GM23248 (cell line): ENCODE data around the gene P2RX1. TPM values are rescaled to one million over a fixed set of nuclear protein-coding genes. Genes with fewer than 3 reads are reported as not detected.

Source experiments
- DNase-seq: peaks from one replicate; pipeline ENCODE4 v3.0.0-alpha.2; 2015
- H2AFZ ChIP-seq: fragments of 200-600 bp; sonication (generic); 2 replicates; pipeline ENCODE4 v1.6.1; 2016; ENCODE audit warnings: antibody characterized with exemption
- H3F3A ChIP-seq: fragments of 200-600 bp; sonication (generic); 2 replicates; pipeline ENCODE4 v1.6.1; 2016; ENCODE audit warnings: mild to moderate bottlenecking, antibody characterized with exemption, mixed run types; ENCODE audit not compliant: insufficient read depth
- H3K27ac ChIP-seq: fragments of 200-600 bp; sonication (generic); 2 replicates; pipeline ENCODE4 v1.5.1; 2016; ENCODE audit warnings: mild to moderate bottlenecking
- H3K27me3 ChIP-seq: fragments of 200-600 bp; sonication (generic); replicated peaks from 2 replicates; pipeline ENCODE4 v1.6.1; 2016; ENCODE audit warnings: mild to moderate bottlenecking; ENCODE audit not compliant: insufficient read depth
- H3K36me3 ChIP-seq: fragments of 200-600 bp; sonication (generic); 2 replicates; pipeline ENCODE4 v1.6.1; 2016; ENCODE audit warnings: low read depth, mild to moderate bottlenecking
- H3K4me1 ChIP-seq: fragments of 200-600 bp; sonication (generic); 2 replicates; pipeline ENCODE4 v1.6.1; 2016; ENCODE audit warnings: mild to moderate bottlenecking; ENCODE audit not compliant: insufficient read depth
- H3K4me2 ChIP-seq: fragments of 200-600 bp; sonication (generic); one replicate; pipeline ENCODE4 v1.6.1; 2016; ENCODE audit warnings: mild to moderate bottlenecking; ENCODE audit not compliant: unreplicated experiment
- H3K4me3 ChIP-seq: fragments of 200-600 bp; sonication (generic); 2 replicates; pipeline ENCODE4 v1.5.1; 2016; ENCODE audit warnings: mild to moderate bottlenecking
- H3K79me2 ChIP-seq: fragments of 200-600 bp; sonication (generic); 2 replicates; pipeline ENCODE4 v1.6.1; 2016; ENCODE audit warnings: mild to moderate bottlenecking; ENCODE audit not compliant: insufficient read depth
- H3K9ac ChIP-seq: fragments of 200-600 bp; sonication (generic); 2 replicates; pipeline ENCODE4 v1.6.1; 2016; ENCODE audit warnings: mild to moderate bottlenecking
- H3K9me2 ChIP-seq: fragments of 200-600 bp; sonication (generic); 2 replicates; pipeline ENCODE4 v1.6.1; 2016; ENCODE audit warnings: mixed run types, mild to moderate bottlenecking, moderate library complexity; ENCODE audit not compliant: insufficient read depth
- H3K9me3 ChIP-seq: fragments of 200-600 bp; sonication (generic); one replicate; pipeline ENCODE4 v1.6.1; 2017; ENCODE audit warnings: low read depth
- H4K20me1 ChIP-seq: fragments of 200-600 bp; sonication (generic); 2 replicates; pipeline ENCODE4 v1.6.0; 2016; ENCODE audit not compliant: insufficient read depth
- EZH2 ChIP-seq: fragments of 200-600 bp; sonication (generic); IDR thresholded peaks from 2 replicates; pipeline ENCODE4 v1.6.1; 2018; ENCODE audit warnings: antibody characterized with exemption, mild to moderate bottlenecking; ENCODE audit not compliant: insufficient read depth, poor library complexity, severe bottlenecking
- EZH2phosphoT487 ChIP-seq: fragments of 200-600 bp; sonication (generic); IDR thresholded peaks from 2 replicates; pipeline ENCODE4 v1.6.1; 2018; ENCODE audit warnings: antibody characterized with exemption, moderate library complexity, mild to moderate bottlenecking, low read depth; ENCODE audit not compliant: insufficient read depth
- WGBS, 2 experiments: methylation state at CpG; one replicate each; pipeline ENCODE4 v1.1.6; 2015 to 2017; ENCODE audit warnings: low lambda C conversion rate in 2 of 2, low coverage in 1 of 2; ENCODE audit errors: missing lambda C conversion rate in 2 of 2; 5-methylcytosine and 5-hydroxymethylcytosine counted together
- in situ Hi-C: fragments of 300-500 bp; cut with MboI; formaldehyde crosslinking; loops from 2 replicates; pipeline ENCODE4 v1.15.0; 2020
- polyA plus RNA-seq: library from polyadenylated mRNA; unstranded; fragments of >200 nt; fragmentation: Nextera tagmentation; extraction: Ambion mirVana; gene quantifications from 2 replicates; pipeline ENCODE4 v1.2.1, GENCODE V29; 2016
- total RNA-seq: library from RNA; depleted of rRNA; stranded (reverse); fragments of >200 nt; shearing (Covaris generic); gene quantifications from 2 replicates; pipeline ENCODE4 v1.2.3, GENCODE V29; 2014

P2RX1 gene
- total and polyA plus RNA-seq, 2 experiments from 2014 or later = not detected

- peaks cover 6% of the 10 kb centered on the region for H3K4me1 ChIP-seq
- no peaks in the 10 kb centered on the region for H4K20me1 ChIP-seq
- H3K36me3 ChIP-seq = no peaks in the 10 kb centered on the region
- WGBS, 2 experiments = 58 to 75% methylated on average over 14 to 15 of the region's 15 CpGs
- H3K9me3 ChIP-seq = no peaks in the 10 kb centered on the region
- no peak overlapping the region for H3K4me3 ChIP-seq
- no peak overlapping the region for H3K9ac ChIP-seq
- in situ Hi-C loops = no loop called here
- H3F3A ChIP-seq = peaks cover 5% of the 10 kb centered on the region
- H3K27ac ChIP-seq = no peak overlapping the region
- no peaks in the 10 kb centered on the region for H3K27me3 ChIP-seq
- no peak for DNase-seq
- no peak overlapping the region for H2AFZ ChIP-seq
- H3K4me2 ChIP-seq = no peak overlapping the region
- no peaks in the 10 kb centered on the region for H3K79me2 ChIP-seq
- no peak for TF ChIP-seq EZH2phosphoT487
- TF ChIP-seq EZH2 = no peak
- H3K9me2 ChIP-seq = no peaks in the 10 kb centered on the region
Measured at GRCh38 chr17:3896108-3896967, 19.9 kb downstream of the P2RX1 start.

- no peak overlapping the region for H3K4me3 ChIP-seq
- H3K9me2 ChIP-seq = no peaks in the 10 kb centered on the region
- no peak for DNase-seq
- no peaks in the 10 kb centered on the region for H3K79me2 ChIP-seq
- H3K27ac ChIP-seq = no peak overlapping the region
- H3K9ac ChIP-seq = no peak overlapping the region
- no peaks in the 10 kb centered on the region for H4K20me1 ChIP-seq
- peaks cover 15% of the 10 kb centered on the region for H3F3A ChIP-seq
- peaks cover 16% of the 10 kb centered on the region for H3K4me1 ChIP-seq
- 96 to 97% methylated on average over 3 of the region's 3 CpGs for WGBS, 2 experiments
- H3K36me3 ChIP-seq = no peaks in the 10 kb centered on the region
- no peaks in the 10 kb centered on the region for H3K9me3 ChIP-seq
- in situ Hi-C loops = no loop called here
- H2AFZ ChIP-seq = no peak overlapping the region
- TF ChIP-seq EZH2phosphoT487 (no peak), EZH2 (no peak)
- no peak overlapping the region for H3K4me2 ChIP-seq
- H3K27me3 ChIP-seq = no peaks in the 10 kb centered on the region
Measured at GRCh38 chr17:3895354-3895753, 20.9 kb downstream of the P2RX1 start.

GRCh38 chr17:3894911-3895343 is 21.3 kb downstream of the P2RX1 start:
- Histone ChIP-seq H3K4me2 (no peak overlapping the region), H3K36me3 (no peaks in the 10 kb centered on the region), H3K4me1 (peaks cover 18% of the 10 kb centered on the region), H3K79me2 (no peaks in the 10 kb centered on the region), H3F3A (peaks cover 16% of the 10 kb centered on the region), H4K20me1 (no peaks in the 10 kb centered on the region), H3K9me2 (no peaks in the 10 kb centered on the region), H3K27me3 (no peaks in the 10 kb centered on the region), H3K9me3 (no peaks in the 10 kb centered on the region), H3K9ac (no peak overlapping the region), H3K4me3 (no peak overlapping the region), H2AFZ (no peak overlapping the region), H3K27ac (no peak overlapping the region)
- DNase-seq = peak; percentile 32
- 49% methylated on average over 2 of the region's 2 CpGs for WGBS, 2 experiments
- TF ChIP-seq EZH2phosphoT487 (no peak), EZH2 (no peak)
- in situ Hi-C loops = no loop called here

GRCh38 chr17:3894188-3894587 is 22.1 kb downstream of the P2RX1 start:
- Histone ChIP-seq H3K9me2 (no peaks in the 10 kb centered on the region), H3K9me3 (no peaks in the 10 kb centered on the region), H3K27ac (no peak overlapping the region), H3F3A (peaks cover 20% of the 10 kb centered on the region), H3K4me2 (no peak overlapping the region), H2AFZ (no peak overlapping the region), H3K4me1 (peaks cover 26% of the 10 kb centered on the region), H3K36me3 (no peaks in the 10 kb centered on the region), H4K20me1 (no peaks in the 10 kb centered on the region), H3K27me3 (no peaks in the 10 kb centered on the region), H3K79me2 (no peaks in the 10 kb centered on the region), H3K9ac (no peak overlapping the region), H3K4me3 (no peak overlapping the region)
- in situ Hi-C loops = no loop called here
- TF ChIP-seq EZH2 (no peak), EZH2phosphoT487 (no peak)
- no peak for DNase-seq
- WGBS, 2 experiments = 81 to 91% methylated on average over 5 of the region's 5 CpGs
